Kidney epithelial cell (primary cell): ENCODE measurements around the gene SASH3. TPM values are rescaled to one million over a fixed set of nuclear protein-coding genes. Genes with fewer than 3 reads are reported as not detected.

ENCODE experiments used
- DNase-seq: peaks from one replicate; pipeline ENCODE4 v3.0.0-alpha.2; 2010; ENCODE audit warnings: low read depth
- H3K27me3 ChIP-seq: 2 replicates; pipeline ENCODE4 v1.6.0; 2011; ENCODE audit warnings: low read length; ENCODE audit not compliant: control insufficient read depth, insufficient read depth
- H3K36me3 ChIP-seq: 2 replicates; pipeline ENCODE4 v1.5.1; 2011; ENCODE audit warnings: low read length; ENCODE audit not compliant: control insufficient read depth, insufficient read depth
- H3K4me3 ChIP-seq: 2 replicates; pipeline ENCODE4 v1.5.1; 2011; ENCODE audit warnings: low read depth, mild to moderate bottlenecking, control low read depth, low read length
- total RNA-seq: library from RNA; depleted of rRNA; stranded (reverse); fragments of >200 nt; gene quantifications from 2 replicates; pipeline ENCODE4 v1.2.3, GENCODE V29; 2015
- TF ChIP-seq, protein P1 (sequence below): IDR thresholded peaks from 2 replicates; pipeline ENCODE4 v1.5.1; 2011; ENCODE audit warnings: mild to moderate bottlenecking, moderate library complexity, low read length, control low read depth, inconsistent platforms; ENCODE audit not compliant: insufficient read depth, poor library complexity, severe bottlenecking

The SASH3 gene
- total RNA-seq, 1 donor from 2014 or later, result not detected

DNA sequence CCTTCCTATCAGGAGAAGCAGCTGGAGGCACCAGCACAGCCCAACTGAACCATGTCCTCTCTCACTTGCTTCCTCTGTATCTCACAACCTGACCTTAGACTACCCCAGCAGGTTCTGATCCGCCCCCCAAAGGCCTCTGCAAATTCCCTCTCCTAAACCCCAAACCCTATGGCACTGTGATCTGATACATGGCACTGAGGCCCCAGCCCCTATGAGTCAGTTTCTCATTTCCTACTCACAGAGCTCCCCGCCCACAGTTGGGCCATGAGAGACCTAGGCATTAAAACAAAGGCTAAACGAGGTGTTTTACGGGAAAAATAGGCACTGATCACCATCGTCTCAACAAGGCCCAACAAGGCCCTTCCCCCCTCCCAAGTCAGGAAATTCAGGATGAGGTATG is 19.1 kb downstream of the SASH3 start:
- Histone ChIP-seq H3K27me3 (no peaks in the 10 kb centered on the region), H3K4me3 (no peak overlapping the region), H3K36me3 (no peaks in the 10 kb centered on the region)
- DNase-seq, result no peak
- TF ChIP-seq, protein P1, sequence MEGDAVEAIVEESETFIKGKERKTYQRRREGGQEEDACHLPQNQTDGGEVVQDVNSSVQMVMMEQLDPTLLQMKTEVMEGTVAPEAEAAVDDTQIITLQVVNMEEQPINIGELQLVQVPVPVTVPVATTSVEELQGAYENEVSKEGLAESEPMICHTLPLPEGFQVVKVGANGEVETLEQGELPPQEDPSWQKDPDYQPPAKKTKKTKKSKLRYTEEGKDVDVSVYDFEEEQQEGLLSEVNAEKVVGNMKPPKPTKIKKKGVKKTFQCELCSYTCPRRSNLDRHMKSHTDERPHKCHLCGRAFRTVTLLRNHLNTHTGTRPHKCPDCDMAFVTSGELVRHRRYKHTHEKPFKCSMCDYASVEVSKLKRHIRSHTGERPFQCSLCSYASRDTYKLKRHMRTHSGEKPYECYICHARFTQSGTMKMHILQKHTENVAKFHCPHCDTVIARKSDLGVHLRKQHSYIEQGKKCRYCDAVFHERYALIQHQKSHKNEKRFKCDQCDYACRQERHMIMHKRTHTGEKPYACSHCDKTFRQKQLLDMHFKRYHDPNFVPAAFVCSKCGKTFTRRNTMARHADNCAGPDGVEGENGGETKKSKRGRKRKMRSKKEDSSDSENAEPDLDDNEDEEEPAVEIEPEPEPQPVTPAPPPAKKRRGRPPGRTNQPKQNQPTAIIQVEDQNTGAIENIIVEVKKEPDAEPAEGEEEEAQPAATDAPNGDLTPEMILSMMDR, result no peak

DNA sequence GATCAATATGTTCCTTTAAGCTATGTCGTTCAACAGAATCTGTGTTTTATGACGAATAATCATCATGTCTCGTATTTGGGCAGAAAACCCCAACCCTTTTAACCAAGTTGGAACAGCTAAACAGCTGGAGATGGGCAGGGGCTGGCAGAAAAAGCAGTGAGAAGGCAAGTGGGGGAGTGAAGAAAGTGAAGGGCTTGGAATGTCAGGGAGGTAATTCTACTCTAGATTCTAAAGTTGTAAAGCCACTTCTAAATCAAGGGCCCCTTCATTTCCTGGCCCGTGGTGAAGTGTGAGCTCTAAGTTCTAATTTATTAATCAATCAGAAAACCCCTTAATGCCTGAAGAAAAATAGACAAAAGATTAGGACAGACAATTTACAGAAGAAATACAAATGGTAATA is 20.4 kb downstream of the SASH3 start:
- no peaks in the 10 kb centered on the region for H3K36me3 ChIP-seq
- no peak overlapping the region for H3K4me3 ChIP-seq
- TF ChIP-seq, protein P1, result no peak
- DNase-seq, result no peak
- H3K27me3 ChIP-seq, result no peaks in the 10 kb centered on the region

DNA sequence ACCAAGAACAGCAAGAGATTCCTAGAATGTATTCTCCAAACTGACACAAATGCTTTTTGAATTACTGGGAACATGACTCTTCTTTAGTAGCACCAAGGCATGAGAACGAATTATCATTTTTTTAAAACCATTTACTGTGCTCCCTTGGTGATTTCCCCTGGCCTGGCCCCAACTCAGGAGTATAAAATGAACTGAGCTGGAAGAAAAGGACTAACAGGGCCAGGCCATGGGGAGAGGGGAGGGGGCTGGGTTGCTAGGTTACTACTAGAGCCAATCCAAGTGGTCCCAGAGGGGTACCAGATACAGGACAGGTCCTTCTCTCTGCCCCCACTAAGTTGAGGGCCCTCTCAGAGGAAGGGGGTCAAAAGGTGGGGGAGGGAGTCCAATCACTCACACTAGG is 23.1 kb downstream of the SASH3 start:
- DNase-seq, result no peak
- TF ChIP-seq, protein P1, result no peak
- no peak overlapping the region for H3K4me3 ChIP-seq

DNA sequence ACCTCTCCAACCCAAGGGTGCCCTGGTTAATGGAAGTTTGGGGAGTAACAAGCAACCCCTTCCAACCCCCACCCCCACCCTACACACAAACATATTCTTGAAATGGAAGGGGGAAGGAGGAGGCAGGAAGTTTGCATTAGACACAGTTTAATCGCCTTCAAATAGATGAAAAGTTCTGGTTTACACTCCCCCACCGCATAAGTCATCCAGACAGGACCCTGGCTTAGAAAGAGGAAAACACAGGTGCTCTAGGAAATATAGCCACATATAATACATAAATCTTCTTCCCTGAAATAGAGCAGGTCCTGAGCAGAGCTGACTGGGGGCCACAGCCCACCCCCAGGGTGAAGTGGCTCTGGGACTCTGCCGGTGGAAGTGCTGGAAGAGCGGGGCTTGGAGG is 25.1 kb downstream of the SASH3 start:
- no peaks in the 10 kb centered on the region for H3K36me3 ChIP-seq
- no peak for DNase-seq
- TF ChIP-seq, protein P1, result no peak
- H3K27me3 ChIP-seq, result no peaks in the 10 kb centered on the region
- no peak overlapping the region for H3K4me3 ChIP-seq

More for the DNA sequence above, 23.1 kb downstream of the SASH3 start:
- H3K36me3 ChIP-seq, result no peaks in the 10 kb centered on the region
- no peaks in the 10 kb centered on the region for H3K27me3 ChIP-seq

DNA sequence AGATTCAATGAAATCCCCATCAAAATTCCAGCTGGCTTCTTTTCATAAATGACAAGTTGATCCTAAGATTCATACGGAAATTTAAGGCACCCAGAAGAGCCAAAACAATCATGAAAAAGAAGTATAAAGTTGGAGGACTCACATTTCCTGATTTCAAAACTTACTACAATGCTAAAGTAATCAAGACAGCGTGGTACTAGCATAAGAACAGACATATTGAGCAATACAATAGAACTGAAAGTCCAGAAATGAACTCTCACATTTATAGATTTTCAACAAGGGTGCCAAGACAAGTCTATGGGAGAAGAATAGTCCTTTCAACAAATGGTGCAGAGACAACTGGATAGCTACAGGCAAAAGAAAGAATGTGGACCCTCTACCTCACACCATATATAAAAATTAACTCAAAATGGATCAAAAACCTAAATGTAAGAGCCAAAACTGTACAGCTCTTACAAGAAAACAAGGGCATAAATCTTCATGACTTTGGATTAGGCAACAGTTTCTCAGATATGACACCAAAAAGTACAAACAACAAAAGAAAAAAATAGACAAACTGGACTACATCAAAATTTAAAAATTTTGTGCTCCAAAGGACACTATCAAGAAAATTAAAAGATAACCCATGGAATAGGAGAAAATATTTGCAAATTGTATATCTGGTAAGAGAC is 28.5 kb downstream of the SASH3 start:
- no peak for DNase-seq
- Histone ChIP-seq H3K27me3 (no peaks in the 10 kb centered on the region), H3K4me3 (no peak overlapping the region), H3K36me3 (no peaks in the 10 kb centered on the region)
- TF ChIP-seq, protein P1, result no peak
